IMR-90 (cell line): Measurements from ENCODE around the gene CAPN9. TPM values are rescaled to one million over a fixed set of nuclear protein-coding genes. Genes with fewer than 3 reads are reported as not detected.

Experiments used
- ATAC-seq: fragments of 200-7000 bp; cut with Tn5 transposase; 2 replicates; pipeline ENCODE4 v1.9.1; 2020; ENCODE audit warnings: low read depth, mild to moderate bottlenecking, moderate library complexity
- BruUV-seq: library from RNA; stranded (reverse); fragments of 400-500 nt; replicated peaks from 2 replicates; lab custom pipeline; 2021; lab: Mats Ljungman, UMichigan
- CTCF ChIA-PET: fragments of 300-600 bp; formaldehyde crosslinking; extraction: SDS; loops from one replicate; lab custom pipeline; 2021; ENCODE audit warnings: antibody characterized with exemption; lab: Yijun Ruan, JAX
- POLR2A ChIA-PET: fragments of 300-600 bp; sonication (Branson Sonifier 250); formaldehyde crosslinking; loops from one replicate; lab custom pipeline; 2022; ENCODE audit warnings: antibody characterized with exemption; ENCODE audit not compliant: unreplicated experiment; lab: Charles Lee
- DNase-seq: peaks from one replicate; pipeline ENCODE4 v3.0.0; 2013
- H2AFZ ChIP-seq: replicated peaks from 2 replicates; pipeline ENCODE3; 2013; ENCODE audit warnings: low read length, mild to moderate bottlenecking; ENCODE audit not compliant: poor library complexity
- H2AK5ac ChIP-seq: 2 replicates; pipeline ENCODE4 v1.6.1; 2013; ENCODE audit warnings: low read depth, low read length, inconsistent platforms
- H2AK9ac ChIP-seq: replicated peaks from 2 replicates; pipeline ENCODE3; 2013; ENCODE audit warnings: mild to moderate bottlenecking, low read depth, low read length, moderate library complexity; ENCODE audit not compliant: poor library complexity
- H2BK120ac ChIP-seq: 2 replicates; pipeline ENCODE4 v1.6.1; 2013; ENCODE audit warnings: low read depth, low read length, inconsistent platforms
- H2BK15ac ChIP-seq: 3 replicates; pipeline ENCODE4 v1.6.1; 2013; ENCODE audit warnings: low read depth, low read length, inconsistent platforms
- H2BK20ac ChIP-seq: 2 replicates; pipeline ENCODE4 v1.6.1; 2013; ENCODE audit warnings: low read depth, mild to moderate bottlenecking, inconsistent platforms, low read length, moderate library complexity
- H2BK5ac ChIP-seq: 2 replicates; pipeline ENCODE4 v1.6.1; 2013; ENCODE audit warnings: mild to moderate bottlenecking, low read depth, low read length, inconsistent platforms; ENCODE audit not compliant: poor library complexity, severe bottlenecking
- H3K14ac ChIP-seq: replicated peaks from 2 replicates; pipeline ENCODE4 v1.6.1; 2013; ENCODE audit warnings: low read depth, low read length, inconsistent platforms
- H3K18ac ChIP-seq: 2 replicates; pipeline ENCODE4 v1.6.1; 2013; ENCODE audit warnings: low read depth, low read length, control low read depth
- H3K23ac ChIP-seq: 2 replicates; pipeline ENCODE4 v1.6.1; 2013; ENCODE audit warnings: low read depth, low read length, inconsistent platforms
- H3K27ac ChIP-seq: 2 replicates; pipeline ENCODE4 v1.5.1; 2013; ENCODE audit warnings: mild to moderate bottlenecking, control low read depth, low read length; ENCODE audit not compliant: insufficient read depth
- H3K27me3 ChIP-seq: 2 replicates; pipeline ENCODE4 v1.6.1; 2013; ENCODE audit warnings: low read length; ENCODE audit not compliant: control insufficient read depth, insufficient read depth
- H3K36me3 ChIP-seq: 2 replicates; pipeline ENCODE4 v1.6.1; 2013; ENCODE audit warnings: low read length, mixed read lengths; ENCODE audit not compliant: control insufficient read depth, insufficient read depth
- H3K4ac ChIP-seq: 2 replicates; pipeline ENCODE4 v1.6.1; 2013; ENCODE audit warnings: low read depth, low read length, inconsistent platforms
- H3K4me1 ChIP-seq: 2 replicates; pipeline ENCODE4 v1.6.1; 2013; ENCODE audit warnings: low read length, mixed read lengths; ENCODE audit not compliant: control insufficient read depth, insufficient read depth
- H3K4me2 ChIP-seq: 2 replicates; pipeline ENCODE4 v1.6.1; 2013; ENCODE audit warnings: low read depth, mild to moderate bottlenecking, control low read depth, low read length, moderate library complexity
- H3K4me3 ChIP-seq: 2 replicates; pipeline ENCODE4 v1.5.1; 2013; ENCODE audit warnings: low read depth, mild to moderate bottlenecking, control low read depth, low read length, moderate library complexity; ENCODE audit not compliant: insufficient read depth
- H3K56ac ChIP-seq: 2 replicates; pipeline ENCODE4 v1.6.1; 2013; ENCODE audit warnings: low read length, inconsistent platforms; ENCODE audit not compliant: insufficient read depth; ENCODE audit errors: extremely low read depth
- H3K79me1 ChIP-seq, 2 experiments: 2 replicates each; pipeline ENCODE4 v1.6.1; 2013; ENCODE audit warnings: low read length in 2 of 2, inconsistent platforms in 1 of 2, low read depth in 1 of 2
- H3K9ac ChIP-seq: 2 replicates; pipeline ENCODE4 v1.6.1; 2013; ENCODE audit warnings: low read depth, low read length, control low read depth
- H3K9me1 ChIP-seq: 2 replicates; pipeline ENCODE4 v1.6.1; 2013; ENCODE audit warnings: low read length, inconsistent platforms; ENCODE audit not compliant: insufficient read depth
- H3K9me3 ChIP-seq: 2 replicates; pipeline ENCODE4 v1.6.1; 2013; ENCODE audit warnings: low read length; ENCODE audit not compliant: control insufficient read depth, insufficient read depth
- H4K20me1 ChIP-seq: 2 replicates; pipeline ENCODE4 v1.6.1; 2013; ENCODE audit warnings: low read length, inconsistent platforms; ENCODE audit not compliant: insufficient read depth
- H4K5ac ChIP-seq: 2 replicates; pipeline ENCODE4 v1.6.1; 2013; ENCODE audit warnings: mild to moderate bottlenecking, low read depth, low read length, control low read depth
- H4K8ac ChIP-seq, 2 experiments: 2 replicates each; pipeline ENCODE4 v1.6.1; 2013; ENCODE audit warnings: low read depth in 2 of 2, low read length in 2 of 2, control low read depth in 1 of 2, inconsistent platforms in 1 of 2
- H4K91ac ChIP-seq: 2 replicates; pipeline ENCODE4 v1.6.1; 2013; ENCODE audit warnings: low read depth, low read length, inconsistent platforms; ENCODE audit not compliant: insufficient read depth
- CEBPB ChIP-seq: IDR thresholded peaks from 2 replicates; pipeline ENCODE4 v1.6.1; 2012; ENCODE audit warnings: low read depth, low read length, improper control_type of control experiment
- FOS ChIP-seq: fragments of 150-350 bp; IDR thresholded peaks from 2 replicates; pipeline ENCODE4 v1.6.1; 2016; ENCODE audit warnings: low read depth, low read length
- MAZ ChIP-seq: IDR thresholded peaks from 2 replicates; pipeline ENCODE4 v1.6.1; 2012; ENCODE audit warnings: low read depth, mild to moderate bottlenecking, low read length, improper control_type of control experiment, moderate library complexity, borderline replicate concordance
- RAD21 ChIP-seq: IDR thresholded peaks from 2 replicates; pipeline ENCODE4 v1.6.1; 2012; ENCODE audit warnings: low read length, improper control_type of control experiment
- RFX5 ChIP-seq: IDR thresholded peaks from 2 replicates; pipeline ENCODE4 v1.8.0; 2012; ENCODE audit warnings: low read depth, mild to moderate bottlenecking, low read length, moderate library complexity
- WGBS, 2 experiments: methylation state at CpG; one replicate each; pipeline versions ENCODE4 v1.1.5 to v1.1.7; 2013; ENCODE audit warnings: missing lambda C conversion rate in 2 of 2; ENCODE audit not compliant: insufficient read length in 1 of 2; ENCODE audit errors: extremely low coverage in 2 of 2; 5-methylcytosine and 5-hydroxymethylcytosine counted together
- dilution Hi-C: fragments of 300-500 bp; cut with HindIII; formaldehyde crosslinking; loops from one replicate; pipeline ENCODE4 v1.14.3; 2018; ENCODE audit warnings: low sequenced_read_pairs; ENCODE audit not compliant: unreplicated experiment
- in situ Hi-C: fragments of 300-500 bp; cut with MboI; formaldehyde crosslinking; loops from 3 replicates; pipeline ENCODE4 v1.14.3; 2019; ENCODE audit warnings: low sequenced_read_pairs, inconsistent platforms, mixed read lengths
- intact Hi-C: fragments of 100-400 bp; cut with micrococcal nuclease; formaldehyde crosslinking; loops from 2 replicates; pipeline ENCODE4 v1.10.0; 2022
- polyA plus RNA-seq, 3 experiments: library from polyadenylated mRNA; depleted of rRNA; stranded (reverse); fragments of >200 nt; gene quantifications; 2 replicates each; pipeline ENCODE4 v1.2.3, GENCODE V29; 2012; ENCODE audit warnings: low replicate concordance in 1 of 3
- total RNA-seq: library from RNA; depleted of rRNA; stranded (reverse); fragments of >200 nt; gene quantifications from 2 replicates; pipeline ENCODE4 v1.2.3, GENCODE V29; 2012
- TF ChIP-seq, protein P1 (sequence below): fragments of 150-350 bp; IDR thresholded peaks from 2 replicates; pipeline ENCODE4 v1.6.1; 2017; ENCODE audit warnings: mild to moderate bottlenecking, antibody characterized with exemption, low read length, low read depth

Gene CAPN9
- total and polyA plus RNA-seq, 2 of the 4 experiments (the other 2 are of a cell fraction) = not detected

DNA sequence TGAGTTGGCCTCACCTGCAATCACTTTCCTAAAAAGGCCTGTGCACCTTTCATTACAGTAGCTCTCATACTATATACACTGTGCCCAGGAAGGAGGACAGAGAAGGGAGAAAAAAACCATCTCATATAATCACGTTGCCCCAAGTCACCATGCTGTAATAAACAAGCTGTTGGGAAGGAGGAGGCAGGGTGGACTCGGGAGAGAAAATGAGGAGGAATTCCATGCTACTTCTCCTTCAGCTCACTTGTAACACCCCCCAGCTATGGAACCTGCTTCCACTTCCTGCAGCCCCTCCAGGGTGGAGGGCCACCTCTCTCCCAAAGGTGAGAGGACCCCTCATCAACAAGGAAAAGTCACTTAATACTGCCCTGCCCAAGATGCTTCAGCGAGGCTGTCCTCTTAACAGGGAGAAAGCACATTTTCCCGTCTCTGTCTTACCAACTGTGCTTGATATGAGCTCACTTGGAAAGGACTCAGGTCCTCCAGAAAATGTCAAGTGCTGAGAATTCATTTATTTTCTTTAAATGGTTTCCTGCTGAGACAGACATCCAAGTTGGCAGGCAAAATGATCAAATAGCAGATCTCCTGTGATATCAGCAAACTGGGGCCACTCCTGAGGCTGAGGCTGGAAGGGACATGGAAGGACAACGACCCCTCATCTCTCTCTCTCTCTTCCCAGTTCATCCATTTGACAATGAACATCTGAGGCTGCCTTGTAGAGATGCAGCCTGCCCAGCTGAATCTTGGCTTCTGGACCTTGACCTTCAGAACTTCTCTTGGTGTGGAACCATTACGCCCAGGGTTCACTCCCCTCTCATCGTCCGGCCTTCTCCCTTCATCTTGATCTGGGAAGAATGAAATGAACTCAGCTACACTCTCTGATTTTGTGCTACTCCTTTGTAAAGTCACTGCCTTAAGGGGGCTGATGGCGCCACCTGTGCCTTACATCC lies 54.0 kb downstream of the CAPN9 start:
- Histone ChIP-seq H4K91ac (no peak overlapping the region), H3K4me3 (no peak overlapping the region), H4K5ac (no peak overlapping the region), H3K27ac (no peak overlapping the region), H2BK15ac (no peak overlapping the region), H3K4me2 (no peak overlapping the region), H3K9me3 (no peaks in the 10 kb centered on the region), H2AK9ac (no peak overlapping the region), H3K79me1 (no peaks in the 10 kb centered on the region), H3K14ac (no peak overlapping the region), H4K20me1 (no peaks in the 10 kb centered on the region), H3K56ac (no peak overlapping the region), H2AK5ac (no peak overlapping the region), H3K27me3 (no peaks in the 10 kb centered on the region), H3K18ac (no peak overlapping the region), H3K23ac (no peak overlapping the region), H2BK5ac (no peak overlapping the region), H3K4me1 (no peaks in the 10 kb centered on the region), H2BK120ac (no peak overlapping the region), H4K8ac (no peak overlapping the region), H2AFZ (peak overlapping the region; percentile 46), H2BK20ac (no peak overlapping the region), H3K4ac (no peak overlapping the region), H3K36me3 (no peaks in the 10 kb centered on the region), H3K9ac (no peak overlapping the region), H3K9me1 (no peaks in the 10 kb centered on the region; the same call in 1 of the 2 replicates)
- dilution Hi-C loops = no loop called here
- no peak for ATAC-seq
- WGBS, 2 experiments = 100% methylated on average over 3 of the region's 9 CpGs; no CpG with 5 or more reads in 1 of the 2 experiments
- no peak for DNase-seq
- ChIA-PET CTCF (no interaction called here), POLR2A (no interaction called here)
- intact Hi-C loops = no loop called here
- TF ChIP-seq CEBPB (no peak), RFX5 (no peak), FOS (no peak), MAZ (no peak), RAD21 (no peak)
- TF ChIP-seq, protein P1, sequence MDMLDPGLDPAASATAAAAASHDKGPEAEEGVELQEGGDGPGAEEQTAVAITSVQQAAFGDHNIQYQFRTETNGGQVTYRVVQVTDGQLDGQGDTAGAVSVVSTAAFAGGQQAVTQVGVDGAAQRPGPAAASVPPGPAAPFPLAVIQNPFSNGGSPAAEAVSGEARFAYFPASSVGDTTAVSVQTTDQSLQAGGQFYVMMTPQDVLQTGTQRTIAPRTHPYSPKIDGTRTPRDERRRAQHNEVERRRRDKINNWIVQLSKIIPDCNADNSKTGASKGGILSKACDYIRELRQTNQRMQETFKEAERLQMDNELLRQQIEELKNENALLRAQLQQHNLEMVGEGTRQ = no peak
- in situ Hi-C loops = loop anchor here (5.0 kb wide), 1 partner anchor 106 kb away; no protein-coding TSS in a partner anchor
- BruUV-seq = no TSS peak
